GM12875 (cell line): Measurements from ENCODE around the gene FBXL17.

Source experiments
- H3K4me3 ChIP-seq: one replicate; pipeline ENCODE4 v1.5.1; 2011; ENCODE audit warnings: low read depth, low read length, control low read depth
- CTCF ChIP-seq: IDR thresholded peaks from 2 replicates; pipeline ENCODE4 v1.5.1; 2011; ENCODE audit warnings: low read depth, mild to moderate bottlenecking, control low read depth, inconsistent platforms, low read length, moderate library complexity, borderline replicate concordance; ENCODE audit not compliant: insufficient read depth

FBXL17 gene

GRCh38 chr5:107945061-107945460 lies 436.8 kb downstream of the FBXL17 start:
- H3K4me3 ChIP-seq = no peak overlapping the region
- TF ChIP-seq CTCF = no peak

GRCh38 chr5:107943923-107944322 lies 438.0 kb downstream of the FBXL17 start:
- no peak for TF ChIP-seq CTCF
- no peak overlapping the region for H3K4me3 ChIP-seq

DNA sequence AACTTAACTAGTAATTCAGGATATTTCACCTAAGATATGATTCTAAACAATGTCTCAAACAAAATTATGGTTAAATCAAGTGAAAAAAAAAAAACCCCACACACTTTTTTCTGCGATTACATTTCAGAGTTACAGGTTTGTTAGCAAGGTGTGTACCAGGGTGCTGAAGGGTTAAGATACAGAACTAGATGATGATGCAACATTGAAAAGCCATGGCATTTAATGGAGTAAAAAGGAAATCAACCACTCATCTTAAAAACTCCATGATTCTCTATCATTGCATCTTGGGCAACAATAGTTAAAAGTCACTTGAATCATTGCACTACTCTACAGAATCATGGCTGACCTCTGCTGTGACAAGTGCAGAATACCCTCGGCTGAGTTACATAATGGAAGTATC lies 440.9 kb downstream of the FBXL17 start:
- TF ChIP-seq CTCF = no peak
- H3K4me3 ChIP-seq = no peak overlapping the region

DNA sequence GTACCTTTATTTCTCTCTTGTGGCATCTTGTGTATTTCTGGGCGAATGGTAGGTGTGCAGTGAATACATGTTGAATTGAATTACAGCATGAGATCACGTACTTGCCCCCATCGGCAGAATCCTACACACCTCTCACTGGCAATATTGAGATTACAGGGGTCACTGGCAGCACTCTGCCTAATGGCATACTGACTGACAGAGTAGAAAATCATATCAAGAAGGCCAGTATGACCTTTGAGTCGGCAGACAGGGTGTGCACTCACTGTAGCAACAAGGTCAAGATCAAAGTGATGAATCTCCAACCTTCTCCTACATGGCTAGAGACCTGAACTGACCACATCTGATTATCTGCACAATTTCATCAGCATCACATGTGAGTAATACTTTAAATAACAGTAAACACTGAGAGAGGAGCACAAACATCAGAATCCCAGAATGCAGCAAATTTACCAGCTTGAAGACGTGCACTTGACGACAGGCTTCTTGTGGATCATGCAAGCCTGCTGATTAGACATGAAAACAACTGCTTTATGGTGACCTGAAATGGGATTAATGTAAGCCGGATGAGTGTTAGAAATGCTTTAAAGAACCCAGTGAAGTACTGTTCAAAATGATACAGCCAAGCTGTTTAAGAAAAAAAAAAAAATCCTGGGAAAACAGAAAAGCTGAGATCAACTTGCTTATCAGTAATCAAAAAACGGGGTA lies 444.1 kb downstream of the FBXL17 start:
- H3K4me3 ChIP-seq = no peak overlapping the region
- no peak for TF ChIP-seq CTCF

GRCh38 chr5:107937204-107937603 lies 444.7 kb downstream of the FBXL17 start:
- no peak overlapping the region for H3K4me3 ChIP-seq
- TF ChIP-seq CTCF = no peak

DNA sequence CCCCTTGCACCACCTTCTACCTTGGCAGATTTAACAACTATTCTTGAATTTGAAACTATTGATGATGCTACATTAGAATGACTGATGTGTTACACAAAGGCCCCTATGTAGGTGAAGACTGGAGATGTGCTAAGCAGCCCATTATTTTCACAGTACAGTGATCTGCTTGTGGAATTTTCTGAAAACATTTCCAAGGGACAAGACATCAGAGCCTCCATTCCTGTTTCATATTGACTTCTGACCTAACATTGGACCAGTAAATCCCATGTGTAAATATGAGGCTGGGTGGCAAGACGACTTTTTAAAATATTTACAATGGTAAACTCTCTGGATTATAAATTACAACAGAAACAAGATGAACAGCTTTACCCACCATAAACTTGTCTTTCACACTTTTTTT lies 445.4 kb downstream of the FBXL17 start:
- no peak for TF ChIP-seq CTCF
- H3K4me3 ChIP-seq = no peak overlapping the region

DNA sequence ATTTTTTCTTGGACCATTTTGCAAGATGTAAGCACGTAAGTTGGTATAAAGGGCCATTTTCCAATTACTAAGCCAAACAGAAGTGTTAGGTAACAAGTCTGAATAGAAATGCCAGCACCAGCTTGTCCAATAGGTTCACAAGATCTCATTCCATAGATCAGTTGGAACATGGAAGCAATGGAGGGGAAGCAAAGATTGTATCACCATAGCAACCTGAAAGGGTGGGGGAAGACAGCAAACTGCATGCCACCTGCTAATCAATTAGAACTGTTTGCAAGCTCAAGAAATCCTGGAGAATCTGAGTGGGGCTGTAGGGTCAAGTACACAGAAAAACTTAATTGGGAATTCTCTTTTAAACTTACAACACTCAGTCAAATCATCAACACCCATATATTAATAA lies 446.3 kb downstream of the FBXL17 start:
- TF ChIP-seq CTCF = no peak
- H3K4me3 ChIP-seq = no peak overlapping the region
